Endodermal cell (in vitro differentiated cells): ENCODE measurements around the gene CAPZB. TPM values are rescaled to one million over a fixed set of nuclear protein-coding genes. Genes with fewer than 3 reads are reported as not detected.
A peak's percentile ranks its signal among the peaks of the same experiment; 100 is the strongest.

Source experiments
- DNase-seq: peaks from one replicate; pipeline ENCODE4 v3.0.0-alpha.2; 2017
- H3K27ac ChIP-seq: 2 replicates; pipeline ENCODE4 v1.5.1; 2013; ENCODE audit warnings: mild to moderate bottlenecking, low read depth, low read length, moderate library complexity
- H3K27me3 ChIP-seq: 2 replicates; pipeline ENCODE4 v1.6.1; 2013; ENCODE audit warnings: mild to moderate bottlenecking, low read length, moderate library complexity; ENCODE audit not compliant: insufficient read depth, control insufficient read depth, poor library complexity, severe bottlenecking
- H3K36me3 ChIP-seq: 2 replicates; pipeline ENCODE4 v1.7.0; 2013; ENCODE audit warnings: mild to moderate bottlenecking, low read length, moderate library complexity; ENCODE audit not compliant: control insufficient read depth, insufficient read depth
- H3K4me1 ChIP-seq: one replicate; pipeline ENCODE4 v1.7.0; 2013; ENCODE audit warnings: low read length; ENCODE audit not compliant: control insufficient read depth, insufficient read depth
- H3K4me3 ChIP-seq: 2 replicates; pipeline ENCODE4 v1.5.1; 2013; ENCODE audit warnings: mild to moderate bottlenecking, low read length, moderate library complexity
- H3K9ac ChIP-seq: 2 replicates; pipeline ENCODE4 v1.6.1; 2013; ENCODE audit warnings: mild to moderate bottlenecking, low read length, moderate library complexity; ENCODE audit not compliant: poor library complexity, severe bottlenecking; ENCODE audit errors: extremely low read depth
- H3K9me3 ChIP-seq: 2 replicates; pipeline ENCODE4 v1.6.1; 2013; ENCODE audit warnings: mild to moderate bottlenecking, low read length, moderate library complexity; ENCODE audit not compliant: control insufficient read depth
- H3K27ac Mint-ChIP-seq: 2 replicates; pipeline ENCODE4 v1.8.0; 2020; ENCODE audit warnings: mixed read lengths
- H3K27me3 Mint-ChIP-seq: 2 replicates; pipeline ENCODE4 v1.8.0; 2021; ENCODE audit warnings: mild to moderate bottlenecking, mixed read lengths; ENCODE audit not compliant: insufficient read depth
- H3K36me3 Mint-ChIP-seq: 2 replicates; pipeline ENCODE4 v1.8.0; 2020; ENCODE audit warnings: low read depth, mixed read lengths
- H3K4me1 Mint-ChIP-seq: 2 replicates; pipeline ENCODE4 v1.8.0; 2020; ENCODE audit warnings: mixed read lengths
- H3K4me3 Mint-ChIP-seq: 2 replicates; pipeline ENCODE4 v1.8.0; 2020; ENCODE audit warnings: mild to moderate bottlenecking, moderate library complexity, mixed read lengths
- H3K9me3 Mint-ChIP-seq: 2 replicates; pipeline ENCODE4 v1.8.0; 2020; ENCODE audit warnings: mild to moderate bottlenecking, mixed read lengths
- WGBS, 2 experiments: methylation state at CpG; one replicate each; pipeline versions ENCODE4 v1.1.5 to v1.1.7; 2013; ENCODE audit warnings: missing lambda C conversion rate in 2 of 2, mixed read lengths in 1 of 2; ENCODE audit not compliant: insufficient coverage in 1 of 2, insufficient read length in 1 of 2; 5-methylcytosine and 5-hydroxymethylcytosine counted together
- total RNA-seq, 2 donors: library from RNA; stranded (reverse); fragmentation: NEBNext Ultra II Directional in 1 of 2; extraction: Animal tissue kit (Norgen Biotek cat#: 25700) in 1 of 2; gene quantifications; 2 replicates in 1 of 2; 3 replicates in 1 of 2; pipeline ENCODE4 v1.2.1, GENCODE V29; 2021
- TF ChIP-seq, protein P1 (sequence below): fragments of 200-600 bp; sonication (generic); conservative IDR thresholded peaks from 2 replicates; pipeline ENCODE4 v1.5.0; 2021; ENCODE audit warnings: antibody characterized with exemption, mild to moderate bottlenecking

The CAPZB gene
- total RNA-seq, 2 donors from 2014 or later, result 334 to 362 TPM

DNA sequence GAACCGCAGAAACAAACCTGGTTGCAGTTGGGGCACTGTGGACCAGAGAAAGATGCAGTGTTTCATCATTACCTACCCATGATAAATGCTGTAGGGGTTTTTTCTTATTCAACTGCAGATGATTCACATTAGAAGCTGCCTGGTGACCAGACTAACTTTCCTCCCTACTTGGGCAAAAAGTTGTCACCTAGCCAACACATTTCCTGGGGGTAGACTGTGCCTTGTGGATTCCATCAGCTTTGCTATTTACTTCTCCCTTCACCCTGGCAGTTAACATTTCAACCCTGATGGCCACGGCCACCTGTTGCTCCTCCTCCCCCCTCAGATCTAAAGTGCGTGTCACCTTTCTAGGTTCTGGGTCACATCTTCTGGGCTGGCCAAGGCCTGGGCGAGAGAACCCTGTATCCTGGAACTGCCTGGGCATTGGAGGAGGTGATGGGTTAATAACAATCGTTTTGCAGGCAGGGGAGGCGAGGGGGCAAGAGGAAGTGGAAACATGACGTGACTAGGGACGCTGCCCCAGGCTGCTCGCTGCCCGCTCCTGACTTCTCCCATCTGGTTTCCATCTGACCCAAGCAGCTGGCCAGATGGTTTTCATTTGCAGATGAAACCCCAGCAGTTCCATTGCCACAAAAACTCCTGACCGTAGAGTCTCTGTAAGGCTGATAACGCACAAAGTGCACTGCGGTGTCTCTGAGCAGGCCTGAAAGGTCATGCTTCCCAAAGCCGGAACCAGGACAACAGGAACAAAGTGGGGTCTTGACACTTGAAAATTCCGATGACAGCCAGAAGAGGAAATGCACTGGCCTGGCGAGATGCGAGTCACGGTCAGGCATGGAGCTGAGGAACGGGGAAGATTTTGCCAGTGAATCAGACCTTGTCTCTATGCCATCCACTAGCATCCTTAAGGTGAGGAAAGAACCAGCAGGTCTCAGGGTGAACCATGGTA, 36.6 kb downstream of the CAPZB start:
- Mint-ChIP-seq H3K4me1 (peaks cover 48% of the 10 kb centered on the region), H3K9me3 (no peaks in the 10 kb centered on the region)

DNA sequence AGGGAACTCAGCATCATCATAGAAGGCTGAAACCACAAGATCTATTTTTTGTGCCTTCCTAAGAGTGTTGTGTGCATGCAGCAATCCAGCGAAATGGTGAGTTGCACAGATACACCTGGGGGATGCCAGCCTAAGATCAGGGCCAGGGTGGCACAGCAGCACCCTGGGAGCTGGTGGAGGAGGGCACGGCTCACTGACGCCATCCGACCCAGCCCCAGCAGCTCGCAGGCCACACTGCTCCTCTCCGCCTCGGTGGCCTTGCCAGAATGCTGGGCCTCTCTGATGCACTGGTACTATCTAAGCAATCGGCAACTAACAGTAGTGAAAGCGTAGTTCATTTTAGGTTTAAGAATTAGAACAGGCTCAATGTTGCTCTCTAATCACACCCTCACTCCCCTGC, 37.8 kb downstream of the CAPZB start:
- no peaks in the 10 kb centered on the region for H3K9me3 Mint-ChIP-seq
- Histone ChIP-seq H3K9me3 (no peaks in the 10 kb centered on the region), H3K4me3 (no peak overlapping the region), H3K36me3 (peaks cover 28% of the 10 kb centered on the region), H3K27ac (no peak overlapping the region), H3K27me3 (no peaks in the 10 kb centered on the region), H3K4me1 (peaks cover 14% of the 10 kb centered on the region), H3K9ac (no peak overlapping the region)
- TF ChIP-seq, protein P1, sequence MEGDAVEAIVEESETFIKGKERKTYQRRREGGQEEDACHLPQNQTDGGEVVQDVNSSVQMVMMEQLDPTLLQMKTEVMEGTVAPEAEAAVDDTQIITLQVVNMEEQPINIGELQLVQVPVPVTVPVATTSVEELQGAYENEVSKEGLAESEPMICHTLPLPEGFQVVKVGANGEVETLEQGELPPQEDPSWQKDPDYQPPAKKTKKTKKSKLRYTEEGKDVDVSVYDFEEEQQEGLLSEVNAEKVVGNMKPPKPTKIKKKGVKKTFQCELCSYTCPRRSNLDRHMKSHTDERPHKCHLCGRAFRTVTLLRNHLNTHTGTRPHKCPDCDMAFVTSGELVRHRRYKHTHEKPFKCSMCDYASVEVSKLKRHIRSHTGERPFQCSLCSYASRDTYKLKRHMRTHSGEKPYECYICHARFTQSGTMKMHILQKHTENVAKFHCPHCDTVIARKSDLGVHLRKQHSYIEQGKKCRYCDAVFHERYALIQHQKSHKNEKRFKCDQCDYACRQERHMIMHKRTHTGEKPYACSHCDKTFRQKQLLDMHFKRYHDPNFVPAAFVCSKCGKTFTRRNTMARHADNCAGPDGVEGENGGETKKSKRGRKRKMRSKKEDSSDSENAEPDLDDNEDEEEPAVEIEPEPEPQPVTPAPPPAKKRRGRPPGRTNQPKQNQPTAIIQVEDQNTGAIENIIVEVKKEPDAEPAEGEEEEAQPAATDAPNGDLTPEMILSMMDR, result no peak
- H3K4me1 Mint-ChIP-seq, result peaks cover 44% of the 10 kb centered on the region
- no peak overlapping the region for H3K4me3 Mint-ChIP-seq
- no peak for DNase-seq
- WGBS, 2 experiments, result 58 to 76% methylated on average over 1 to 9 of the region's 9 CpGs
- H3K27me3 Mint-ChIP-seq, result no peaks in the 10 kb centered on the region
- H3K36me3 Mint-ChIP-seq, result peaks cover 18% of the 10 kb centered on the region
- H3K27ac Mint-ChIP-seq, result peak overlapping the region; percentile 79

More for the DNA sequence above, 36.6 kb downstream of the CAPZB start:
- Mint-ChIP-seq H3K27me3 (no peaks in the 10 kb centered on the region), H3K4me3 (no peak overlapping the region), H3K36me3 (peaks cover 18% of the 10 kb centered on the region), H3K27ac (peak overlapping the region; percentile 79)
- 81 to 91% methylated on average over 14 to 19 of the region's 19 CpGs for WGBS, 2 experiments
- peaks cover 24% of the 10 kb centered on the region for H3K36me3 ChIP-seq
- H3K27ac ChIP-seq, result no peak overlapping the region
- TF ChIP-seq, protein P1, result no peak
- H3K9me3 ChIP-seq, result no peaks in the 10 kb centered on the region
- no peaks in the 10 kb centered on the region for H3K27me3 ChIP-seq
- H3K9ac ChIP-seq, result no peak overlapping the region
- H3K4me1 ChIP-seq, result peaks cover 16% of the 10 kb centered on the region
- DNase-seq, result peak; percentile 65
- no peak overlapping the region for H3K4me3 ChIP-seq

DNA sequence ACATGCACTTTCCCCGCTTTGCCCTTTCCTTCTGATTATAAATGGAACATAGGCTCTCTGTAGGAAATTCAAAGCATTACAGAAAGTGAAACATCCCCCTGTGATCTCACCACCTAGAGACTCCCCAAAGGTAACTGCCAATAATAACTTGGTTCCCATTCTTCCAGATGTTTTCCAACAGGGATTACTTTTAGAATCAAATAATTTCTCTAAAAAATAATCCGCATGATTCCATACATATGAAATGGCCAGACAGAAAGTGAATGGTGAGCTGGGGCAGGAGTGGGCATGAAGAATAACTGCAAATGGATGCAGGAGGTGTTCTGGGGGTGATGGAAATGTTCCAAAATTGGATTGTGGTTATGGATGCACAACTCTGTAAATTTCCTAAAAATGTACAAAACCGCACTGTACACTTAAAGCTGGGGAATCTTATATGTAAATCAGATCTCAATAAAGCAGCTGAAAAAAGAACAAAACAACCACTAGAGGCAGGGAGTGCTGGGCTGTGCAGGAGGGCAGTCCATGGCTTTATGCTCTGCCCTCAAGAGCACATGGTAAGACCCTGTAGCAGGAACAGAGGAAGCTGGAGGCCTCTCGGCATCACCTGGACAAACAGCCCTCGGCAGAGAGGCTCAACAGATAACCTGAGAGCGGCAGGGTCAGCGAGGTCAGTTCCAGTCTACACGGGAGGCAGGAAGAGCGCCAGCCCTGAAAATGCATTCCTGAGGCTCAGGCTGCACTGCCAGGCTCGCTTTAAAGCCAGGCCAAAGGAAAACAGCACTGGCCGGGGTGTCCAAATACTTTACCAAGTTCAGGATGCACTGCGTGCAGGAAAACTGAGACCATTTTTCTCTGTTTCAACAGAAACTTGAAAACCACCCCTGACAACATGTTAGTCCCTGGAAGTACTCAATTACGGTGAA, 39.7 kb downstream of the CAPZB start:
- Mint-ChIP-seq H3K27me3 (no peaks in the 10 kb centered on the region), H3K9me3 (no peaks in the 10 kb centered on the region), H3K27ac (peak overlapping the region; percentile 60), H3K4me3 (no peak overlapping the region), H3K4me1 (peaks cover 39% of the 10 kb centered on the region), H3K36me3 (peaks cover 25% of the 10 kb centered on the region)
- DNase-seq, result peak; percentile 70
- Histone ChIP-seq H3K36me3 (peaks cover 28% of the 10 kb centered on the region), H3K27ac (no peak overlapping the region), H3K4me3 (no peak overlapping the region), H3K9me3 (no peaks in the 10 kb centered on the region), H3K9ac (no peak overlapping the region), H3K4me1 (peaks cover 14% of the 10 kb centered on the region), H3K27me3 (no peaks in the 10 kb centered on the region)
- TF ChIP-seq, protein P1, result peak; percentile 49
- 63 to 73% methylated on average over 12 to 13 of the region's 13 CpGs for WGBS, 2 experiments
